Heart left ventricle (tissue), 16 donors: Measurements from ENCODE around the gene ANAPC13. TPM values are rescaled to one million over a fixed set of nuclear protein-coding genes. Genes with fewer than 3 reads are reported as not detected.

Experiments used
- ATAC-seq, 4 donors: fragments of 200-7000 bp; cut with Tn5 transposase; one replicate each; pipeline ENCODE4 v1.9.1; 2020 to 2022; ENCODE audit warnings: moderate library complexity in 4 of 4, mild to moderate bottlenecking in 3 of 4, moderate number of reproducible peaks in 1 of 4
- DNase-seq, 5 donors: peaks; one replicate each; pipeline ENCODE4 v3.0.0-alpha.2; 2020
- H3K27ac ChIP-seq, 12 donors: fragments of 200-600 bp; sonication (generic) in 4 of 12; one replicate each; pipeline versions ENCODE4 v1.5.0 to v1.8.0; 2016 to 2022; ENCODE audit warnings: mild to moderate bottlenecking in 2 of 12
- H3K27me3 ChIP-seq, 9 donors: fragments of 200-600 bp; sonication (generic) in 2 of 9; one replicate each; pipeline versions ENCODE4 v1.5.1 to v1.8.0; 2016 to 2022; ENCODE audit warnings: mild to moderate bottlenecking in 3 of 9
- H3K36me3 ChIP-seq, 9 donors: fragments of 200-600 bp; sonication (generic) in 2 of 9; one replicate each; pipeline versions ENCODE4 v1.5.0 to v1.8.0; 2018 to 2022; ENCODE audit warnings: mild to moderate bottlenecking in 2 of 9
- H3K4me1 ChIP-seq, 12 donors: fragments of 200-600 bp; sonication (generic) in 4 of 12; one replicate each; pipeline versions ENCODE4 v1.5.0 to v1.8.0; 2016 to 2022; ENCODE audit warnings: mild to moderate bottlenecking in 3 of 12
- H3K4me3 ChIP-seq, 12 donors: fragments of 200-600 bp; sonication (generic) in 4 of 12; one replicate each; pipeline versions ENCODE4 v1.5.0 to v1.8.0; 2017 to 2022; ENCODE audit warnings: mild to moderate bottlenecking in 9 of 12, moderate library complexity in 4 of 12
- H3K9me3 ChIP-seq, 12 donors: fragments of 200-600 bp; sonication (generic) in 4 of 12; one replicate each; pipeline versions ENCODE4 v1.5.0 to v1.8.0; 2016 to 2022; ENCODE audit warnings: mild to moderate bottlenecking in 1 of 12
- CTCF ChIP-seq, 12 donors: fragments of 200-600 bp; sonication (generic) in 4 of 12; IDR thresholded peaks; one replicate each; pipeline versions ENCODE4 v1.5.0 to v1.8.0; 2018 to 2022; ENCODE audit warnings: antibody characterized with exemption in 12 of 12, mild to moderate bottlenecking in 5 of 12
- POLR2A ChIP-seq, 2 donors: fragments of 450-650 bp; IDR thresholded peaks; one replicate each; pipeline ENCODE4 v1.6.1; 2017; ENCODE audit warnings: antibody characterized with exemption in 2 of 2, mild to moderate bottlenecking in 2 of 2, moderate library complexity in 2 of 2
- WGBS, 4 donors: extraction: QIAGEN DNeasy Blood & Tissue Kit in 2 of 4; methylation state at CpG; one replicate each; pipeline versions ENCODE4 v1.1.5 to v1.1.7; 2013 to 2018; 5-methylcytosine and 5-hydroxymethylcytosine counted together
- intact Hi-C, 10 donors: fragments of 100-400 bp; cut with DNase I; formaldehyde crosslinking; loops; one replicate each; pipeline versions ENCODE4 v1.11.1 to v1.14.2; 2022
- polyA plus RNA-seq, 2 donors: library from polyadenylated mRNA; stranded (reverse); fragments of 200-250 nt; gene quantifications; one replicate each; pipeline ENCODE4 v1.2.3, GENCODE V29; 2013
- total RNA-seq, 9 donors: library from RNA; depleted of rRNA in 2 of 9; stranded (reverse); fragments of >200 nt in 2 of 9; fragmentation: NEBNext Ultra II Directional in 3 of 9; extraction: Animal tissue kit (Norgen Biotek cat#: 25700) in 3 of 9; gene quantifications; one replicate each; pipeline versions ENCODE4 v1.1.0 to v1.2.4, GENCODE V29; 2016 to 2023
- donor health status: ischemic (EF 13 %, LVEDD 7.1; RV severe dilation, severe dysfunction).
- donor health status: healthy with polysubstance abuse.
- donor health status: DM: no; HTN: yes; CAD: no.
- donor health status: DM: no; HTN: no; CAD: no.
- donor health status: ischemic (EF 25% LVEDD 6.9; RV normal size, moderate dysfunction).
- donor health status: ischemic (EF 25% LVEDD 5.7; RV mildly dilated, moderate dysfunction).
- donor health status: healthy.
- donor health status: DM: yes; HTN: yes; CAD: no.
- donor health status: ischemic (EF 35%, LVEDD 5.7; RV mildly dilated, moderate dysfunction).
- donor health status: nonischemic (EF 11% LVEDD 7.7; RV severe dilation, severe dysfunction).
- donor health status: DM: yes; HTN: yes; CAD: no.
- donor health status: PGD.
- donor health status: ischemic (EF 29% LVEDD 5.4; RV normal size, mild dysfunction).
- donor health status: nonischemic (EF 23%, LVEDD 6.1; RV moderate dilation, normal function).

Gene ANAPC13
- total and polyA plus RNA-seq, 11 donors: 49.0 to 109 (median 81.3) TPM

- no peak for DNase-seq
- no peak overlapping the region for H3K27ac ChIP-seq
- H3K4me3 ChIP-seq: no peak overlapping the region
- 89 to 96% (median 92%) methylated on average over 5 of the region's 5 CpGs for WGBS, 4 donors
- intact Hi-C loops: loop anchor here (1.0 to 10.0 kb wide), 8 partner anchors 93 to 278 kb away; no protein-coding TSS in a partner anchor
- no peaks in the 10 kb centered on the region for H3K27me3 ChIP-seq
- no peaks in the 10 kb centered on the region for H3K9me3 ChIP-seq
- H3K4me1 ChIP-seq: peaks cover 0 to 35% (median 8%) of the 10 kb centered on the region in 12 donors
- H3K36me3 ChIP-seq: peaks cover 0 to 41% (median 26%) of the 10 kb centered on the region in 9 donors
- no peak for ATAC-seq
- no peak for TF ChIP-seq CTCF (IDR thresholded peaks at IDR 0.05)
- TF ChIP-seq POLR2A (IDR thresholded peaks at IDR 0.05): no peak
Observed at GRCh38 chr3:134474956-134475355, 10.8 kb downstream of the ANAPC13 start.

- peak in 4 of 5 donors; percentile 60 to 77 (median 76) for DNase-seq
Observed at GRCh38 chr3:134473868-134474546, 11.8 kb downstream of the ANAPC13 start.

GRCh38 chr3:134472831-134473230 lies 13.0 kb downstream of the ANAPC13 start:
- Histone ChIP-seq H3K4me3 (no peak overlapping the region), H3K36me3 (peaks cover 0 to 25% (median 11%) of the 10 kb centered on the region in 9 donors), H3K9me3 (no peaks in the 10 kb centered on the region), H3K27ac (no peak overlapping the region), H3K4me1 (peaks cover 0 to 28% (median 7%) of the 10 kb centered on the region in 12 donors), H3K27me3 (no peaks in the 10 kb centered on the region)
- intact Hi-C loops: loop anchor here in 9 of 10 donors (1.0 to 10.0 kb wide), 10 partner anchors 91 to 276 kb away; no protein-coding TSS in a partner anchor
- ATAC-seq (no peak), DNase-seq (no peak)
- 98 to 100% (median 99%) methylated on average over 4 to 6 of the region's 6 CpGs for WGBS, 4 donors
- no peak for TF ChIP-seq CTCF (IDR thresholded peaks at IDR 0.05)
- TF ChIP-seq POLR2A (IDR thresholded peaks at IDR 0.05): no peak

More at GRCh38 chr3:134473868-134474546, 11.8 kb downstream of the ANAPC13 start:
- H3K4me3 ChIP-seq: no peak overlapping the region
- intact Hi-C loops: loop anchor here (1.0 to 10.0 kb wide), 10 partner anchors 92 to 277 kb away; no protein-coding TSS in a partner anchor
- TF ChIP-seq CTCF (IDR thresholded peaks at IDR 0.05) (peak; percentile 72 to 89 (median 84)), POLR2A (IDR thresholded peaks at IDR 0.05) (no peak)
- 27 to 30% (median 29%) methylated on average over 9 of the region's 9 CpGs for WGBS, 4 donors
- no peaks in the 10 kb centered on the region for H3K9me3 ChIP-seq
- H3K27ac ChIP-seq: no peak overlapping the region
- ATAC-seq: peak in 3 of 4 donors; percentile 39 to 64 (median 39)
- H3K27me3 ChIP-seq: no peaks in the 10 kb centered on the region
- peaks cover 0 to 36% (median 23%) of the 10 kb centered on the region in 9 donors for H3K36me3 ChIP-seq
- H3K4me1 ChIP-seq: peaks cover 0 to 33% (median 8%) of the 10 kb centered on the region in 12 donors

GRCh38 chr3:134471521-134472193 lies 14.1 kb downstream of the ANAPC13 start:
- peaks cover 0 to 25% (median 6%) of the 10 kb centered on the region in 12 donors for H3K4me1 ChIP-seq
- intact Hi-C loops: loop anchor here in 9 of 10 donors (1.0 to 10.0 kb wide), 10 partner anchors 89 to 274 kb away; no protein-coding TSS in a partner anchor
- H3K9me3 ChIP-seq: no peaks in the 10 kb centered on the region
- TF ChIP-seq CTCF (IDR thresholded peaks at IDR 0.05) (no peak), POLR2A (IDR thresholded peaks at IDR 0.05) (no peak)
- no peak overlapping the region for H3K4me3 ChIP-seq
- H3K27ac ChIP-seq: no peak overlapping the region
- DNase-seq (no peak), ATAC-seq (peak in 3 of 4 donors; percentile 9 to 46 (median 37))
- H3K36me3 ChIP-seq: peaks cover 0 to 13% (median 3%) of the 10 kb centered on the region in 9 donors
- 65 to 74% (median 72%) methylated on average over 8 of the region's 8 CpGs for WGBS, 4 donors
- H3K27me3 ChIP-seq: no peaks in the 10 kb centered on the region
